Head of caudate nucleus (tissue), 42 donors: Measurements from ENCODE around the gene ZBTB7C.

Experiments used
- DNase-seq, 42 donors: peaks; one replicate each; pipeline versions ENCODE4 v3.0.0 to v3.0.0-alpha.2; 2020 to 2021; ENCODE audit warnings: mixed read lengths in 7 of 42
- intact Hi-C: fragments of 100-400 bp; cut with DNase I; formaldehyde crosslinking; loops from one replicate; pipeline ENCODE4 v1.15.0; 2022

The ZBTB7C gene

GRCh38 chr18:48165111-48165866 lies 243.9 kb downstream of the ZBTB7C start:
- no peak for DNase-seq
- intact Hi-C loops = no loop called here

GRCh38 chr18:48164701-48165100 lies 244.5 kb downstream of the ZBTB7C start:
- intact Hi-C loops = no loop called here
- no peak for DNase-seq

GRCh38 chr18:48164116-48164515 lies 245.1 kb downstream of the ZBTB7C start:
- intact Hi-C loops = no loop called here
- DNase-seq = no peak

- intact Hi-C loops = no loop called here
- no peak for DNase-seq
Measured at GRCh38 chr18:48163738-48164115, 245.5 kb downstream of the ZBTB7C start.

- peak in 2 of 42 donors; percentile 19 to 20 for DNase-seq
- intact Hi-C loops = no loop called here
Measured at GRCh38 chr18:48162956-48163737, 246.0 kb downstream of the ZBTB7C start.

- DNase-seq = peak in 4 of 42 donors; percentile 6 to 48 (median 22)
- intact Hi-C loops = no loop called here
Measured at GRCh38 chr18:48161911-48162698, 247.1 kb downstream of the ZBTB7C start.

GRCh38 chr18:48161191-48161910 lies 247.8 kb downstream of the ZBTB7C start:
- DNase-seq = peak; percentile 48 to 95 (median 88)
- intact Hi-C loops = no loop called here

- intact Hi-C loops = no loop called here
- peak in 2 of 42 donors; percentile 7 to 22 for DNase-seq
Measured at GRCh38 chr18:48160622-48161021, 248.6 kb downstream of the ZBTB7C start.

- intact Hi-C loops = no loop called here
- DNase-seq = peak in 2 of 42 donors; percentile 12 to 30
Measured at GRCh38 chr18:48159816-48160215, 249.4 kb downstream of the ZBTB7C start.

- intact Hi-C loops = no loop called here
- peak in 3 of 42 donors; percentile 8 to 22 (median 12) for DNase-seq
Measured at GRCh38 chr18:48158721-48159120, 250.5 kb downstream of the ZBTB7C start.

- intact Hi-C loops = no loop called here
- DNase-seq = peak in 2 of 42 donors; percentile 16 to 19
Measured at GRCh38 chr18:48157956-48158355, 251.2 kb downstream of the ZBTB7C start.

- intact Hi-C loops = no loop called here
- no peak for DNase-seq
Measured at GRCh38 chr18:48155856-48156255, 253.3 kb downstream of the ZBTB7C start.

GRCh38 chr18:48154828-48155227 lies 254.4 kb downstream of the ZBTB7C start:
- intact Hi-C loops = no loop called here

GRCh38 chr18:48153613-48154481 lies 255.3 kb downstream of the ZBTB7C start:
- intact Hi-C loops = no loop called here
- DNase-seq = peak in 2 of 42 donors; percentile 2 to 5

More at GRCh38 chr18:48154828-48155227, 254.4 kb downstream of the ZBTB7C start:
- peak in 3 of 42 donors; percentile 2 to 30 (median 3) for DNase-seq

- DNase-seq = peak in 2 of 42 donors; percentile 0 to 2
- intact Hi-C loops = no loop called here
Measured at GRCh38 chr18:48152549-48152948, 256.6 kb downstream of the ZBTB7C start.

- DNase-seq = peak in 2 of 42 donors; percentile 12 to 19
- intact Hi-C loops = no loop called here
Measured at GRCh38 chr18:48151421-48152065, 257.6 kb downstream of the ZBTB7C start.

GRCh38 chr18:48149020-48149685 lies 260.0 kb downstream of the ZBTB7C start:
- DNase-seq = no peak
- intact Hi-C loops = no loop called here
